Prostate gland (tissue), 2 donors: Measurements from ENCODE around the gene CNST. TPM values are rescaled to one million over a fixed set of nuclear protein-coding genes. Genes with fewer than 3 reads are reported as not detected.
A peak's percentile ranks its signal among the peaks of the same experiment; 100 is the strongest.

ENCODE experiments used
- DNase-seq: peaks from one replicate; pipeline ENCODE4 v3.0.0-alpha.2; 2019; ENCODE audit warnings: low spot score
- H3K27ac ChIP-seq, 2 donors: fragments of 200-600 bp; sonication (generic); 2 replicates each; pipeline ENCODE4 v1.5.1; 2017 to 2019
- H3K27me3 ChIP-seq: fragments of 200-600 bp; sonication (generic); replicated peaks from 2 replicates; pipeline ENCODE4 v1.5.1; 2019; ENCODE audit not compliant: insufficient read depth
- H3K36me3 ChIP-seq, 2 donors: fragments of 200-600 bp; sonication (generic); 1 replicate in 1 of 2; 2 replicates in 1 of 2; pipeline versions ENCODE4 v1.5.1 to v1.8.1; 2017 to 2019
- H3K4me1 ChIP-seq: fragments of 200-600 bp; sonication (generic); replicated peaks from 2 replicates; pipeline ENCODE4 v1.5.1; 2019
- H3K4me3 ChIP-seq, 2 donors: fragments of 200-600 bp; sonication (generic); 2 replicates each; pipeline ENCODE4 v1.5.1; 2017 to 2019
- H3K9me3 ChIP-seq: fragments of 200-600 bp; sonication (generic); 2 replicates; pipeline ENCODE4 v1.5.1; 2017
- CTCF ChIP-seq, 4 experiments: fragments of 200-600 bp in 2 of 4; fragments of 450-650 bp in 2 of 4; sonication (generic) in 2 of 4; IDR thresholded peaks; 1 replicate in 3 of 4; 2 replicates in 1 of 4; pipeline ENCODE4 v1.5.1; 2016 to 2019; ENCODE audit warnings: antibody characterized with exemption in 4 of 4, mild to moderate bottlenecking in 2 of 4, moderate library complexity in 2 of 4
- POLR2A ChIP-seq: fragments of 450-650 bp; IDR thresholded peaks from one replicate; pipeline ENCODE4 v1.6.1; 2016; ENCODE audit warnings: antibody characterized with exemption, mild to moderate bottlenecking
- POLR2AphosphoS5 ChIP-seq: sonication (generic); formaldehyde crosslinking; IDR thresholded peaks from one replicate; pipeline ENCODE4 v1.6.1; 2017; ENCODE audit warnings: antibody characterized with exemption
- WGBS: methylation state at CpG from one replicate; pipeline ENCODE4 v1.1.5; 2018; 5-methylcytosine and 5-hydroxymethylcytosine counted together
- intact Hi-C: fragments of 100-400 bp; cut with DNase I; formaldehyde crosslinking; loops from one replicate; pipeline ENCODE4 v1.14.2; 2022
- total RNA-seq, 2 donors: library from RNA; depleted of rRNA; stranded (reverse); fragments of >200 nt; gene quantifications; one replicate each; pipeline ENCODE4 v1.1.0, GENCODE V29; 2016

Gene CNST
- total RNA-seq, 2 donors from 2014 or later = 19.4 to 52.6 TPM

- 65% methylated on average over 9 of the region's 9 CpGs for WGBS
- Histone ChIP-seq H3K27ac (no peak overlapping the region), H3K9me3 (no peaks in the 10 kb centered on the region), H3K36me3 (no peaks in the 10 kb centered on the region), H3K27me3 (no peaks in the 10 kb centered on the region), H3K4me3 (no peak overlapping the region), H3K4me1 (no peaks in the 10 kb centered on the region)
- DNase-seq = no peak
- TF ChIP-seq CTCF (IDR thresholded peaks at IDR 0.05) (no peak), POLR2AphosphoS5 (no peak), POLR2A (no peak)
- intact Hi-C loops = loop anchor here (10.0 kb wide), 1 partner anchor 75 kb away; the partner anchor contains the start of genes CNST and TFB2M
Measured at GRCh38 chr1:246639732-246640131, 73.5 kb downstream of the CNST start.

DNA sequence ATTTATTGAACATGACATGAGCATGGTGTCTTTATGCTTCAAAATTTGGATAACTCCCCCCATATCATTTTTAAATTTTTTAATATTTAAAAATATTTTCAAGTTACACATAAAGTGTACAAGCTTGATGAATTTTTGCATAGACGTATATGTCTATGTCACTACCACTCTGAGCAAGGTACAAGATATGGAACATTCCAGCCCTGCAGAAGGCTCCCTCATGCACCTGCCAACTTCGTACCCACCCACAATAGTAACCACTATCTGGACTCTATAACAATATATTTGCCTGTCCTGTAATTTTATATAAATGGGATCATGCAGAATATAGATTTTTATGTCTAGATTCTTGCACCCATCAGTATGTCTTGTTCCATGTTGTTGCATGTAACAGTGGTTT is 74.5 kb downstream of the CNST start:
- WGBS = 89% methylated on average over 2 of the region's 2 CpGs
- no peak for DNase-seq
- intact Hi-C loops = loop anchor here (10.0 kb wide), 1 partner anchor 76 kb away; the partner anchor contains the start of genes CNST and TFB2M
- no peaks in the 10 kb centered on the region for H3K4me1 ChIP-seq
- no peak for TF ChIP-seq CTCF (IDR thresholded peaks at IDR 0.05)
- TF ChIP-seq POLR2AphosphoS5 = no peak
- TF ChIP-seq POLR2A = no peak
- no peaks in the 10 kb centered on the region for H3K27me3 ChIP-seq
- H3K9me3 ChIP-seq = no peaks in the 10 kb centered on the region
- H3K27ac ChIP-seq = no peak overlapping the region
- no peak overlapping the region for H3K4me3 ChIP-seq
- H3K36me3 ChIP-seq = no peaks in the 10 kb centered on the region

GRCh38 chr1:246641394-246641793 is 75.1 kb downstream of the CNST start:
- no peak for TF ChIP-seq POLR2AphosphoS5
- TF ChIP-seq CTCF (IDR thresholded peaks at IDR 0.05) = no peak
- no peak for TF ChIP-seq POLR2A
- Histone ChIP-seq H3K4me1 (no peaks in the 10 kb centered on the region), H3K4me3 (no peak overlapping the region), H3K36me3 (no peaks in the 10 kb centered on the region), H3K27me3 (no peaks in the 10 kb centered on the region), H3K9me3 (no peaks in the 10 kb centered on the region), H3K27ac (no peak overlapping the region)
- DNase-seq = no peak
- intact Hi-C loops = loop anchor here (10.0 kb wide), 1 partner anchor 77 kb away; the partner anchor contains the start of genes CNST and TFB2M
- 61% methylated on average over 2 of the region's 2 CpGs for WGBS

DNA sequence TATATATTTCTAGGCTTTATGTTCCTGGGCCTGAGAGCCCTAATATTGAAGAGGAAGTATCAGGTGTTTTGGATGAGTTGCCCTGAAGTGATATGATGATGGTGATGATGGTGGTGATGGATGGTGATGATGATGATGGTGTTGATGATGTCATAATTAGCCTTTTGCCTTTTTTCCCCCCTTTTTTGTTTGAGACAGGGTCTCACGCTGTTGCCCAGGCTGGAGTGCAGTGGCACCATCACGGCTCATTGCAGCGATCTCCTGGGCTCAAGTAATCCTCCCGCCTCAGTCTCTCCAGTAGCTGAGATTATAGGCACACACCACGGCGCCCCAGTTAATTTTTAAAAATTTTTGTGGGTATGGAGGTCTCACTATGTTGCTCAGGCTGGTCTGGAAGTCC is 76.5 kb downstream of the CNST start:
- intact Hi-C loops = loop anchor here (10.0 kb wide), 1 partner anchor 78 kb away; the partner anchor contains the start of genes CNST and TFB2M
- DNase-seq = no peak
- Histone ChIP-seq H3K4me1 (no peaks in the 10 kb centered on the region), H3K27me3 (no peaks in the 10 kb centered on the region), H3K9me3 (no peaks in the 10 kb centered on the region), H3K36me3 (no peaks in the 10 kb centered on the region), H3K27ac (no peak overlapping the region), H3K4me3 (no peak overlapping the region)
- TF ChIP-seq CTCF (IDR thresholded peaks at IDR 0.05) (no peak), POLR2AphosphoS5 (no peak), POLR2A (no peak)
- 99% methylated on average over 6 of the region's 6 CpGs for WGBS

- Histone ChIP-seq H3K4me1 (no peaks in the 10 kb centered on the region), H3K27me3 (no peaks in the 10 kb centered on the region), H3K27ac (no peak overlapping the region), H3K4me3 (no peak overlapping the region), H3K9me3 (no peaks in the 10 kb centered on the region), H3K36me3 (no peaks in the 10 kb centered on the region)
- no peak for DNase-seq
- WGBS = 43% methylated on average over 10 of the region's 10 CpGs
- TF ChIP-seq POLR2AphosphoS5 (no peak), CTCF (IDR thresholded peaks at IDR 0.05) (peak in 1 of 4 experiments; percentile 21)
- intact Hi-C loops = loop anchor here (10.0 kb wide), 1 partner anchor 82 kb away; the partner anchor contains the start of genes CNST and TFB2M
Measured at GRCh38 chr1:246647113-246647512, 80.9 kb downstream of the CNST start.
